CD4-positive, alpha-beta T cell (primary cell): ENCODE data around the gene IFT43. TPM values are rescaled to one million over a fixed set of nuclear protein-coding genes. Genes with fewer than 3 reads are reported as not detected.

Source experiments
- ATAC-seq: fragments of 200-7000 bp; cut with Tn5 transposase; one replicate; pipeline ENCODE4 v1.10.0; 2022; ENCODE audit warnings: mild to moderate bottlenecking; ENCODE audit not compliant: poor library complexity
- CTCF ChIA-PET: fragments of 350-600 bp; sonication (Branson Sonifier 250); formaldehyde crosslinking; loops from one replicate; lab custom pipeline; 2021; ENCODE audit warnings: antibody characterized with exemption, inconsistent platforms; lab: Charles Lee
- POLR2A ChIA-PET: fragments of 350-600 bp; sonication (Branson Sonifier 250); formaldehyde crosslinking; loops from one replicate; lab custom pipeline; 2021; ENCODE audit warnings: antibody characterized with exemption, inconsistent platforms; lab: Charles Lee
- DNase-seq, 14 experiments: peaks; one replicate each; pipeline ENCODE4 v3.0.0-alpha.2; 2013 to 2020; ENCODE audit warnings: mixed read lengths in 2 of 14
- H3K27ac ChIP-seq, 2 donors: one replicate each; pipeline versions ENCODE4 v1.5.1 to v1.7.0; 2013; ENCODE audit warnings: low read length in 2 of 2, low read depth in 1 of 2, mild to moderate bottlenecking in 1 of 2
- H3K27me3 ChIP-seq, 2 experiments: 1 replicate in 1 of 2; 2 replicates in 1 of 2; pipeline versions ENCODE4 v1.6.1 to v1.7.0; 2013; ENCODE audit warnings: low read length in 2 of 2, control low read depth in 1 of 2, mild to moderate bottlenecking in 1 of 2, moderate library complexity in 1 of 2; ENCODE audit not compliant: insufficient read depth in 2 of 2, control insufficient read depth in 1 of 2
- H3K36me3 ChIP-seq: one replicate; pipeline ENCODE4 v1.6.1; 2013; ENCODE audit warnings: low read length, control low read depth; ENCODE audit not compliant: insufficient read depth
- H3K4me1 ChIP-seq: one replicate; pipeline ENCODE4 v1.6.1; 2013; ENCODE audit warnings: low read length, control low read depth; ENCODE audit not compliant: insufficient read depth
- H3K4me3 ChIP-seq: one replicate; pipeline ENCODE4 v1.5.1; 2013; ENCODE audit warnings: mild to moderate bottlenecking, low read length, moderate library complexity
- H3K9me3 ChIP-seq, 2 experiments: 1 replicate in 1 of 2; 2 replicates in 1 of 2; pipeline versions ENCODE4 v1.6.1 to v1.7.0; 2013; ENCODE audit warnings: low read length in 2 of 2, mild to moderate bottlenecking in 2 of 2, control low read depth in 1 of 2, moderate library complexity in 1 of 2; ENCODE audit not compliant: control insufficient read depth in 1 of 2, insufficient read depth in 1 of 2
- H3K27ac Mint-ChIP-seq: one replicate; pipeline ENCODE4 v1.8.0; 2020; ENCODE audit warnings: mixed read lengths
- H3K27me3 Mint-ChIP-seq: one replicate; pipeline ENCODE4 v1.8.0; 2021; ENCODE audit warnings: mixed read lengths
- H3K36me3 Mint-ChIP-seq: one replicate; pipeline ENCODE4 v1.8.0; 2021; ENCODE audit warnings: low read depth, mixed read lengths
- H3K4me1 Mint-ChIP-seq: one replicate; pipeline ENCODE4 v1.8.0; 2021; ENCODE audit warnings: low read depth, mixed read lengths
- H3K4me3 Mint-ChIP-seq: one replicate; pipeline ENCODE4 v1.8.0; 2020; ENCODE audit warnings: mild to moderate bottlenecking, mixed read lengths
- H3K9me3 Mint-ChIP-seq: one replicate; pipeline ENCODE4 v1.8.0; 2020; ENCODE audit warnings: mixed read lengths
- CTCF ChIP-seq: fragments of 200-600 bp; IDR thresholded peaks from one replicate; pipeline ENCODE4 v1.8.0; 2022; ENCODE audit warnings: antibody characterized with exemption, mild to moderate bottlenecking
- intact Hi-C, 2 experiments: fragments of 100-400 bp; cut with DNase I in 1 of 2; cut with micrococcal nuclease in 1 of 2; formaldehyde crosslinking; loops; one replicate each; pipeline versions ENCODE4 v1.15.1 to v1.9.0; 2023 to 2025; cut with DNase I, micrococcal nuclease
- total RNA-seq, 174 experiments: library from RNA in 2 of 174; stranded (reverse) in 2 of 174; gene quantifications; one replicate each; pipeline ENCODE4 v1.2.3 and lab custom pipeline; 2021 to 2026

IFT43 gene
- total RNA-seq, 2 experiments from 2014 or later, result 10.0 to 11.1 TPM

- H3K27ac Mint-ChIP-seq, result no peak overlapping the region
- no peaks in the 10 kb centered on the region for H3K9me3 Mint-ChIP-seq
- no peak overlapping the region for H3K27ac ChIP-seq
- peaks cover 80% of the 10 kb centered on the region for H3K36me3 Mint-ChIP-seq
- intact Hi-C loops, result no loop called here
- no peak for ATAC-seq
- no peak for DNase-seq
- ChIA-PET CTCF (interaction anchor here (0.6 to 1.2 kb wide), 2 partner anchors 10 to 1771 kb away, joined by 3 read pairs; no protein-coding TSS in a partner anchor), POLR2A (no interaction called here)
- H3K36me3 ChIP-seq, result peaks cover 27% of the 10 kb centered on the region
- H3K4me1 Mint-ChIP-seq, result no peaks in the 10 kb centered on the region
- no peak overlapping the region for H3K4me3 Mint-ChIP-seq
- H3K27me3 Mint-ChIP-seq, result no peaks in the 10 kb centered on the region
- H3K27me3 ChIP-seq, result no peaks in the 10 kb centered on the region
- H3K9me3 ChIP-seq, result no peaks in the 10 kb centered on the region
- no peaks in the 10 kb centered on the region for H3K4me1 ChIP-seq
- no peak for TF ChIP-seq CTCF
- no peak overlapping the region for H3K4me3 ChIP-seq
Observed at GRCh38 chr14:75996488-75996887, 10.9 kb downstream of the IFT43 start.

GRCh38 chr14:75999511-76000190 lies 14.1 kb downstream of the IFT43 start:
- Histone ChIP-seq H3K36me3 (peaks cover 24% of the 10 kb centered on the region), H3K9me3 (peaks cover 0 to 9% of the 10 kb centered on the region in 2 experiments), H3K4me1 (no peaks in the 10 kb centered on the region), H3K27ac (no peak overlapping the region), H3K4me3 (no peak overlapping the region), H3K27me3 (no peaks in the 10 kb centered on the region)
- Mint-ChIP-seq H3K27me3 (no peaks in the 10 kb centered on the region), H3K4me1 (no peaks in the 10 kb centered on the region), H3K36me3 (peaks cover 83% of the 10 kb centered on the region), H3K4me3 (no peak overlapping the region), H3K9me3 (peaks cover 8% of the 10 kb centered on the region), H3K27ac (no peak overlapping the region)
- intact Hi-C loops, result loop anchor here in 1 of 2 experiments (5.0 kb wide), 1 partner anchor 1172 kb away; no protein-coding TSS in a partner anchor
- ChIA-PET POLR2A (no interaction called here), CTCF (no interaction called here)
- no peak for TF ChIP-seq CTCF
- DNase-seq (no peak), ATAC-seq (no peak)

DNA sequence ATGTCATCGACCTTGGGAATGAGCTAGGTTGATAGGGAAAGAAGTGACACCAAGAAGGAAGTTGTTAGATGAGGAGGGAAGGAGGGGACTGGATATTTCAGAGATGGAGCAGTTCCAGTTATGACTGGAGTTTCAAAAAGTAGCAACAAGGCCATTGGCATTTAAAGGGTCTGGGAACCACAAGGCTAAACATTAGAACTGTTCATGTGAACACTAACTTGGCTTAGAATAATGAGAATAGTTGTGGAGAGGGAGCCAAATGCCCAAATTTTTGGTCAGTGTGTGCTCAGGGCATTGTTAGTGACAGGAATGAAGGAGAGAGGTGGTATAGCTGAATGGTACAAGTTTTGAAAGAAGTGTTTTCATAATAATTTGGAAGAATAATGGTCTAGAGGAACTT lies 16.8 kb downstream of the IFT43 start:
- no peak overlapping the region for H3K4me3 ChIP-seq
- no peaks in the 10 kb centered on the region for H3K27me3 Mint-ChIP-seq
- ChIA-PET POLR2A (no interaction called here), CTCF (interaction anchor here (1.5 kb wide), 1 partner anchor 20 kb away, joined by 3 read pairs; the partner anchor contains the start of gene TGFB3)
- H3K4me1 Mint-ChIP-seq, result no peaks in the 10 kb centered on the region
- H3K27ac Mint-ChIP-seq, result no peak overlapping the region
- peaks cover 8% of the 10 kb centered on the region for H3K9me3 Mint-ChIP-seq
- ATAC-seq (no peak), DNase-seq (no peak)
- intact Hi-C loops, result loop anchor here in 1 of 2 experiments (5.0 kb wide), 1 partner anchor 1175 kb away; no protein-coding TSS in a partner anchor
- no peaks in the 10 kb centered on the region for H3K27me3 ChIP-seq
- peaks cover 82% of the 10 kb centered on the region for H3K36me3 Mint-ChIP-seq
- no peak for TF ChIP-seq CTCF
- no peaks in the 10 kb centered on the region for H3K4me1 ChIP-seq
- H3K27ac ChIP-seq, result no peak overlapping the region
- H3K9me3 ChIP-seq, result peaks cover 0 to 18% of the 10 kb centered on the region in 2 experiments
- H3K36me3 ChIP-seq, result peaks cover 18% of the 10 kb centered on the region
- no peak overlapping the region for H3K4me3 Mint-ChIP-seq
